ENCODE measurements around the gene TSPAN18. TPM values are rescaled to one million over a fixed set of nuclear protein-coding genes. Genes with fewer than 3 reads are reported as not detected.

Gene TSPAN18, protein sequence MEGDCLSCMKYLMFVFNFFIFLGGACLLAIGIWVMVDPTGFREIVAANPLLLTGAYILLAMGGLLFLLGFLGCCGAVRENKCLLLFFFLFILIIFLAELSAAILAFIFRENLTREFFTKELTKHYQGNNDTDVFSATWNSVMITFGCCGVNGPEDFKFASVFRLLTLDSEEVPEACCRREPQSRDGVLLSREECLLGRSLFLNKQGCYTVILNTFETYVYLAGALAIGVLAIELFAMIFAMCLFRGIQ
- 1 to 10 TPM; 2.0 to 7.7 TPM for total RNA-seq

DNA sequence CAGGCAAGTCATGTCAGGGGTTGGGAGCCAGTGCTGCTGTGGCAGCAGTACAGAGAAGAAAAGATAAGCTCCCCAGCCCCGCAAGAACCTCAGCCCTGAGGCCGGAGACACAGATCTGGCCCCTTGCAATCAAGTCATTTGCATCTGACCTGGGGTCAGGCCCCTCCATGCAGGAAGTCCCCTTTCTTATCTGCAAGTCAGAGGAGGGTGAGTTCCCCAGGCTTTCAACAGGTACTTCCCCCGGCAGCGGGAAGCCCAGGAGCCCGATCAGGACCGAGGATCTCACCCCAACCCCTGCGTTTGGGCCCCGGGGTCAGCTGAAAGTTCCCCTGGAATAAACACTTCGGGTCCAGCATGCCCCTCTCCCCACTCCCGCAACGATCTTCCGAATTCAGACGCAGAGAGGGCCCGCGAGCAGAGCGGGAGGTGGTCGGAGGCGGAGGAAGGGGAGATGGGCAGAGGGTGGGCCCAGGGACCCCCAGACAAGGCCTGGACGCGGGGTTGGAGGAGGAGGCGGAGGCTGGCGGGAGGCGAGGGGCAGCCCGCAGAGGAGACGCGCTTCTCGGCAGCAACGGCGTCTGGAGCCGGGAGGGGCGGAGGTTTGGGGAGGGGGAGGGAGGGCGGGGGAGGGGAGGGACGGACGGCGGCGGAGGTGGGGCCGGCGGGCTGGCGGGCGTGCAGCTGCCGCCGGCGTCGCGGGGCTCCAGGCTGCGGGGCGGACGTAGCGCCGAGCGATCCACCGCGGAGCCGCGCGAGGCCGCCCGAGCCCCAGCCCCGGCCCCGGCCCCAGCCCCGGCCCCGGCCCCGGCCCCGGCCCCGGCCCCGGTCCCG, at the start of gene TSPAN18:
Gene TSPAN18 (plus strand): TSS at position 680 of the 831 bp plus-strand sequence. CDS start 179,455 bp downstream, outside the sequence.
- H3K36me3 ChIP-seq, result no peaks in the 10 kb centered on the region
- H3K27me3 ChIP-seq (replicated peaks; ENCODE audit: insufficient read depth), result no peaks in the 10 kb centered on the region
- no peaks in the 10 kb centered on the region for H3K9me3 ChIP-seq
- DNase-seq (ENCODE audit: low spot score), result no peak
- TF ChIP-seq CTCF (IDR thresholded peaks at IDR 0.05), result no peak
- peak within 1 kb of the TSS in 1 of 2 donors; percentile 19 for H3K27ac ChIP-seq
- peak within 1 kb of the TSS; percentile 86 for H3K4me3 ChIP-seq
- peaks cover 5 to 24% of the 10 kb centered on the region in 2 donors for H3K4me1 ChIP-seq (ENCODE audit: control insufficient read depth in 1 of 2, low read depth in 2 of 2)
- ATAC-seq (ENCODE audit: insufficient number of reproducible peaks, low FRiP score, low read depth), result no peak

- H3K36me3 ChIP-seq, result no peaks in the 10 kb centered on the region
- TF ChIP-seq CTCF (IDR thresholded peaks at IDR 0.05), result no peak
- H3K4me3 ChIP-seq, result no peak overlapping the region
- H3K27me3 ChIP-seq (replicated peaks; ENCODE audit: insufficient read depth), result no peaks in the 10 kb centered on the region
- ATAC-seq (ENCODE audit: insufficient number of reproducible peaks, low FRiP score, low read depth) (no peak), DNase-seq (ENCODE audit: low spot score) (no peak)
- H3K27ac ChIP-seq, result no peak overlapping the region
- no peaks in the 10 kb centered on the region for H3K4me1 ChIP-seq (ENCODE audit: control insufficient read depth in 1 of 2, low read depth in 2 of 2)
- no peaks in the 10 kb centered on the region for H3K9me3 ChIP-seq
Observed at GRCh38 chr11:44680982-44681597, 45.7 kb upstream of the TSPAN18 start.

DNA sequence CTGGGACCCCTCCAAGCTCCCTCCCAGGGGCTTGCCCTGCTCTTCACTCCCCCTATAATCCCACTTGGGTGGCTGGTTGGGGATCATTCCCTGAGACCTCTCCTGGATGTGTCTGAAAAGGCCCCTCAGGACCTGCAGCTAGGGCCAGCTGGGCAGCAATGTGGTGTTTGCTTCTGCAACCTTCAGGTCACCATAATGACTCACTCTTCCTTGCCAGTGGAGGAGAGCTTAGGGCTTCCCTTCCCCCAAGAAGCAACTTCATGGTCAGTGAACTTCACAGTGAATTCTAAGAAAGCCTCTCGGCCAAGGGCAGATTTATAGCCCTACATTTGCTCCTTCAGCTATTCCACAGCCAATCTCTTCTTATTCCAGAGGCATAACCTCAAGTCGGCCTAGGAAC, 45.1 kb upstream of the TSPAN18 start:
- Histone ChIP-seq H3K27ac (no peak overlapping the region), H3K36me3 (no peaks in the 10 kb centered on the region), H3K9me3 (no peaks in the 10 kb centered on the region), H3K4me1 (ENCODE audit: control insufficient read depth in 1 of 2, low read depth in 2 of 2) (no peaks in the 10 kb centered on the region), H3K4me3 (no peak overlapping the region), H3K27me3 (replicated peaks; ENCODE audit: insufficient read depth) (no peaks in the 10 kb centered on the region)
- TF ChIP-seq CTCF (IDR thresholded peaks at IDR 0.05), result no peak
- ATAC-seq (ENCODE audit: insufficient number of reproducible peaks, low FRiP score, low read depth) (no peak), DNase-seq (ENCODE audit: low spot score) (no peak)

DNA sequence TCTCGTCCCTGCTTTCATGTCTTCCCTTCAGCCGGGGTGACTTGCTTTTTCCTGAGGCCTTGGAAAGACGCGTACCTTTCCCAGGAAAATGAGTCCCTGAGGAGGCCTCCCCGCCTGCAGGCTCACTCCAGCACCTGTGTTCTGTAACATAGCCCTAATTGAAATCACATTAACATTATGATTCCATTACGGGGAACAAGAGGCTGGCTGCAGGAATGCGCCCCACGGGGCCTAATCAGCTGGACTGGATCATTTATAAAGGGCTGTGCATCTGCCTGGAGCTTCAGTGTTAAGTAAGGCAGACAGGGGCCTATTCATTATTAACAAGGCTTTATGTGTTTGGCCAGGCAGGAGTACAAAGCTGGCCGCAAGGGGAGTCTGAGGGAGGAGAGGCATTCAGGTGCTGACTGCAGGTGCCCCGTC, 41.9 kb upstream of the TSPAN18 start:
- no peak for TF ChIP-seq CTCF (IDR thresholded peaks at IDR 0.05)
- no peak overlapping the region for H3K27ac ChIP-seq
- no peaks in the 10 kb centered on the region for H3K9me3 ChIP-seq
- DNase-seq (ENCODE audit: low spot score), result no peak
- H3K36me3 ChIP-seq, result no peaks in the 10 kb centered on the region
- ATAC-seq (ENCODE audit: insufficient number of reproducible peaks, low FRiP score, low read depth), result no peak
- H3K27me3 ChIP-seq (replicated peaks; ENCODE audit: insufficient read depth), result no peaks in the 10 kb centered on the region
- no peaks in the 10 kb centered on the region for H3K4me1 ChIP-seq (ENCODE audit: control insufficient read depth in 1 of 2, low read depth in 2 of 2)
- H3K4me3 ChIP-seq, result no peak overlapping the region

DNA sequence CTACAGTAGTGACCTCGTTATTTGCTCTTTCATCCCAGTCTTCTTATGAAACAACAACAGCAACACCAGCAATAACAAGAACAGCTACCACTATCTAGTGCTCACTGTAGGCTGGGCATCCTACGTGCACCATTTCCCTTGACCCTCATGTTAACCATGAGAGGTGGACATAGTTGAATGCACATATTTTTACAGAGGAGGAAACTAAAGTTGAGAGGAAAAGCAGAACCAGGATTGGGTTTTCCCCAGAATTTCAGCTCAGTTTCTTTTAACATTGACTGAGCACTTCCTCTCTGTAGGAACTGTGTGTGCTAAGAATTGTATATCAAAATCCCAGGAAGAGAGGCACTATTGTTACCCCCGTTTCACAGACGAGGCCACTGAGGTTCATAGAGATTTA, 39.4 kb upstream of the TSPAN18 start:
- Histone ChIP-seq H3K27me3 (replicated peaks; ENCODE audit: insufficient read depth) (no peaks in the 10 kb centered on the region), H3K4me3 (no peak overlapping the region), H3K36me3 (no peaks in the 10 kb centered on the region), H3K4me1 (ENCODE audit: control insufficient read depth in 1 of 2, low read depth in 2 of 2) (no peaks in the 10 kb centered on the region), H3K27ac (no peak overlapping the region), H3K9me3 (no peaks in the 10 kb centered on the region)
- ATAC-seq (ENCODE audit: insufficient number of reproducible peaks, low FRiP score, low read depth) (no peak), DNase-seq (ENCODE audit: low spot score) (no peak)
- no peak for TF ChIP-seq CTCF (IDR thresholded peaks at IDR 0.05)
